HEK293T (cell line): ENCODE measurements around the gene TCTN3.

Source experiments
- ARNT ChIP-seq: fragments of 450-650 bp; IDR thresholded peaks from 2 replicates; pipeline ENCODE4 v1.6.1; 2017; ENCODE audit warnings: mild to moderate bottlenecking
- BHLHE40 ChIP-seq: fragments of 450-650 bp; IDR thresholded peaks from 2 replicates; pipeline ENCODE4 v1.6.1; 2016; ENCODE audit warnings: mild to moderate bottlenecking, moderate library complexity, borderline replicate concordance
- CTBP1 ChIP-seq: fragments of 450-650 bp; IDR thresholded peaks from 2 replicates; pipeline ENCODE4 v1.6.1; 2016; ENCODE audit warnings: borderline replicate concordance
- ELF4 ChIP-seq: fragments of 450-650 bp; IDR thresholded peaks from 2 replicates; pipeline ENCODE4 v1.6.1; 2017; ENCODE audit warnings: antibody characterized with exemption
- FOXA1 ChIP-seq: fragments of 450-650 bp; IDR thresholded peaks from 2 replicates; pipeline ENCODE4 v1.6.1; 2016; ENCODE audit warnings: mild to moderate bottlenecking
- FOXK2 ChIP-seq: fragments of 450-650 bp; IDR thresholded peaks from 2 replicates; pipeline ENCODE4 v1.6.1; 2016; ENCODE audit warnings: mild to moderate bottlenecking
- FOXM1 ChIP-seq: fragments of 450-650 bp; IDR thresholded peaks from 2 replicates; pipeline ENCODE4 v1.6.1; 2017; ENCODE audit warnings: mild to moderate bottlenecking, borderline replicate concordance
- HDGF ChIP-seq: fragments of 450-650 bp; IDR thresholded peaks from 2 replicates; pipeline ENCODE4 v1.6.1; 2017; ENCODE audit warnings: antibody characterized with exemption, borderline replicate concordance
- LEF1 ChIP-seq: fragments of 450-650 bp; IDR thresholded peaks from 2 replicates; pipeline ENCODE4 v1.6.1; 2017; ENCODE audit warnings: mild to moderate bottlenecking, borderline replicate concordance
- NFRKB ChIP-seq: fragments of 450-650 bp; IDR thresholded peaks from 2 replicates; pipeline ENCODE4 v1.6.1; 2016; ENCODE audit warnings: mild to moderate bottlenecking, moderate library complexity
- PKNOX1 ChIP-seq: fragments of 450-650 bp; IDR thresholded peaks from 2 replicates; pipeline ENCODE4 v1.6.1; 2016
- SP1 ChIP-seq: fragments of 450-650 bp; IDR thresholded peaks from 2 replicates; pipeline ENCODE4 v1.6.1; 2017
- SUZ12 ChIP-seq: fragments of 450-650 bp; IDR thresholded peaks from 2 replicates; pipeline ENCODE4 v1.6.1; 2016; ENCODE audit warnings: mild to moderate bottlenecking
- ZNF384 ChIP-seq: fragments of 450-650 bp; IDR thresholded peaks from 2 replicates; pipeline ENCODE4 v1.6.1; 2016

- TF ChIP-seq FOXA1 (no peak), SP1 (no peak), LEF1 (no peak), SUZ12 (no peak), FOXM1 (no peak), ELF4 (no peak), ARNT (no peak), FOXK2 (no peak), BHLHE40 (no peak), CTBP1 (no peak), PKNOX1 (no peak), ZNF384 (no peak), NFRKB (no peak), HDGF (no peak)
Observed at GRCh38 chr10:95730233-95730632, 36.5 kb upstream of the TCTN3 start.
